ENCODE data around the gene NDST1. TPM values are rescaled to one million over a fixed set of nuclear protein-coding genes. Genes with fewer than 3 reads are reported as not detected.

NDST1 gene
- total RNA-seq, 1 donor from 2014 or later, result 423 TPM

DNA sequence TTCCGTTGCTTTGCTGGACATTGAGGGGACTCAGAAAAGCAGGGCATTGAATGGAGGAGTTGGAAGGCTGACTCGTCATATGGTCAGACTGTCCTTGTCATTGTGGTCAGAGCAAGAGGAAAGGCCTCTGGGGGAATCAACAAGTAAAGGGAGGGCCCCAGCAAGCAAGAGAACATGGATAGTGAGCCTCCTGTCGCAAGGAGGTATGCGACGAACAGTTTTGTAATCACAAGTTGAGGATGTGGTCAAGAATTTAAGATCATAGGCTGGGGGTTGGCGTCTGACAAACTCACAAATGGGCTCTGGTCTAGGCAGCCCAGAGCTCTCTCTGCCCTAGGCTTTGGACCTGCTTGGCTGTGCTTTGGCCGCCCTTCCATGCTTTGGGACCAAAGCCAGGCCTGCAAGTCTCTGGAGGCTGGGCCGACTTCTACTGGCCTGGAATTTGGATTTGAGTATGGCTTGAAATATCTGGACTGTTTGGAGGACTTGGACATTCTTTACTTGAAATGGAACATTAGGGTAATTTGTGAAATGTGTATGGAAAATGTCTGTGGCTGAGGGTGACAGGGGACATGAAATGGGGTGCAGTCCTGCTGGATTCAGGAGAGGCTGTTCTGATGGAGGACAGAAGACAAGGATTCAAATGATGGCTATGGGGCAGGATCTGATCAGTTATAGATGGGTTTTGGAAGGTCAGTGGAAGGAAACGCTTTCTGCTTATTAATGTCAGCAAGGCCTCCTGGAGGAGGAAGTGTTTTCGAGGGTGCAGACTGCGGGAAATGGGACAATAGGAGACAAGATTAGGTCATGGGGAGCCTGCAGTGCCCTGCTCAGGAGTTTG lies 19.2 kb upstream of the NDST1 start:
- DNase-seq (ENCODE audit: extremely low read depth, low read depth, low spot score), result no peak

- no peak for DNase-seq (ENCODE audit: extremely low read depth, low read depth, low spot score)
Measured at GRCh38 chr5:150489360-150490295, 18.3 kb upstream of the NDST1 start.

DNA sequence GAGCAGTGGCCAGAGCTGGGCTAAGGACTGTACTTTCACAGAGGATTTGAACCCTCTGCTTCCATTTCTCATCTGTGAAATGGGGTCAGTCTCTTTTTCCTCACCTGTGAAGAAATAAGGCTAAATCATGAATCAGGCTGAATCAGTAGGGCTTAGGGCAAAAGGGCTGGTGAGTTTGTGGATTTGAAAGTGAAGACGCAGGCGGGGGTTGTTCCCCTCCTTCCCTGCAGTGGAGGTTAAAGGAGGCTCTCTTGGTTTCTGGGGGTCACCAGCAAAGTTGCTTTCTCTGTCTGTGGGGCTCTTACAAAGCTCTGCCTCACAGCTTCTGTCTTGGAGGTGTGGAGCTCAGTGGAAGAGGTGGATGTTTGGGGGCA lies 17.6 kb upstream of the NDST1 start:
- no peak for DNase-seq (ENCODE audit: extremely low read depth, low read depth, low spot score)

- DNase-seq (ENCODE audit: extremely low read depth, low read depth, low spot score), result no peak
Measured at GRCh38 chr5:150490754-150491153, 17.2 kb upstream of the NDST1 start.

GRCh38 chr5:150491876-150492275 lies 16.1 kb upstream of the NDST1 start:
- DNase-seq (ENCODE audit: extremely low read depth, low read depth, low spot score), result no peak

DNA sequence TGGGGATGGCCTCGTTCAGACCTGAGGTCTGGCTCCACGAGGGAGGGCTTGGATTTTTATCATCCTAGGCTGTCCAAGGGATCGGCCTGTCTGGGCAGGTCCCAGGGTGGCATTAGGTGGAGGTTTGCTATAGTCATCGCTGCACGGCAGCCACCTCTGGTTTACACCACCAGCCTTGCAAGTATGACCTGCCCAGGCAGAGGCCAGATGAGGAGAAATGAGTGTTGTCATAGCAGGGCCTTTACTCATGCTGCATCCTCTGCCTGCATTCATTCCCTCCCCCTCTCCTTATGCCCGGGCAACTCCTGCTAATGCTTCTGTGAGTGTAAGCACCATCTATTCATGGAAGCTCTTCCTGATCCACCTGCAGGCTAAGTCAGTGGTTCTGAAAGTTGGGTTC lies 15.3 kb upstream of the NDST1 start:
- no peak for DNase-seq (ENCODE audit: extremely low read depth, low read depth, low spot score)

DNA sequence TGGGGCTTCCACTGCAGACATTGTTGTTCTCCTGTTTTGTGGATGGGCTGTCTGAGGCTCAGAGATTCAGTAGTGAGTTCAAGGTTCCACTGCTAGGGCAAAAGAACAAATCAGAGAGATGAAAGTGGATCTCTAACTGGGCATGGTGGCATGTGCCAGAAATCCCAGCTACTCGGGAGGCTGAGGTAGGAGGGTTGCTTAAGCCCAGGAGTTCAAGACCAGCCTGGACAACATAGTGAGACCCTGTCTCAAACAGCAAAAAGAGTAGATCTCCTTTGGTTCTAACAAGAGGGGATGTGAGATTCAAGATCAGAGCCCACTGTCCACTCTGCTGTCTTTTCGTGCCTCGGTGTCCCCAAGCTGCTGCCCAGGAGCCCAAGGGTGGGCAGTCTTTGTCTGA lies 11.8 kb upstream of the NDST1 start:
- DNase-seq (ENCODE audit: extremely low read depth, low read depth, low spot score), result no peak

DNA sequence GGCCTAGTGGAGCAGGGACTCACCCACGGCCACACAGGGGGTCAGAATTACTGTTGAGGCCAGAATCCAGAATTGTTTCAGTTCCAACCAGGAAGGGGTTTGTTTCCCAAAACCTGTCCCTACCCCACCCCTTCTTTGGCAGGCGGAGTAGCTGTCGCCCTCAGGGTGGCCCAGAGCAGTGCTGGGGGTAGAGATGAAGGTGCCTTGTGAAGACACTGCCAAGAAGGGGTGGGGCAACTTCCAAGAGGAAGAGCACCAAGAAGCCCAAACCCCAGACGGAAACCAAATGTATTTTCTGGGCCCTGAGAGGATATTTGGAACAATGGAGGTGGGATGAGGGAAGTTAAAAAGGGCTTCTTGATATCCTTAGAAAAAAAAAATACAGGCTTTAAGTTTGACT lies 11.4 kb upstream of the NDST1 start:
- DNase-seq (ENCODE audit: extremely low read depth, low read depth, low spot score), result no peak

- no peak for DNase-seq (ENCODE audit: extremely low read depth, low read depth, low spot score)
Measured at GRCh38 chr5:150497274-150497988, 10.5 kb upstream of the NDST1 start.

DNA sequence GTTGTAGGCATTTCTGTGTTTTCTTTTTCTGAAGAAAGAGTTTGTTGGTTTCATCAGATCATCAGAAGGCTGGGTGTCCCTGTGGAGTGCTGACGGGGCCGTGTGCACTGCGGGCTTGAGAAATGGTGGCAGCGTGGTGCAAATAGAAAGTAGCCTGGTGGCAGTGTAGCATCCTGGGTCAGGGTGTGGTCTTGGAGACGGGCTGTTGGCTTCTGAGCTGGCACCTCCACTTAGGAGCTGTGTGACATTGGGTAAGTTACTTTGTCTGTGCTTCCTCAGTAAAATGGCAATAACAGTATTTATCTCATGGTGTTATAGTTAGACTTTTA lies 10.0 kb upstream of the NDST1 start:
- DNase-seq (ENCODE audit: extremely low read depth, low read depth, low spot score), result no peak

DNA sequence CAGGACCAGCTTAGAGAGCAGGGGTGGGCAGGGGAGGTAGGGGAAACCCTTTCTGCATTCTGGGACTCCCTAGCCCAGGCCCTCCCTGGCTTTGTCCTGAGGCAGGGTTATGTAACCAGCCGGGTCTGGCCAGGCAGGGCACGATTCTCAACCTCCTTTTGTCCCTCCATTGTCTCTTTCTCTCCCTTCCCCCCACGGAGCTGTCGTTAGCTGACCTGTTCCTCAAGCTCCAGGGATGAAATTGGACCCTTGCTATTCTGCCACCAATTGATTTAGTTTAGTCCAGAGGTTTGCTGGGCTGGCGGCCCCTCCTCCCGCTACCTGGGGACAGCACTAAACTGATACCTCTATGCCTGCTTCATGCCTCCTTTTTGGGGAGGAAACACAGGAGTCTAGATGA lies 9.4 kb upstream of the NDST1 start:
- no peak for DNase-seq (ENCODE audit: extremely low read depth, low read depth, low spot score)

DNA sequence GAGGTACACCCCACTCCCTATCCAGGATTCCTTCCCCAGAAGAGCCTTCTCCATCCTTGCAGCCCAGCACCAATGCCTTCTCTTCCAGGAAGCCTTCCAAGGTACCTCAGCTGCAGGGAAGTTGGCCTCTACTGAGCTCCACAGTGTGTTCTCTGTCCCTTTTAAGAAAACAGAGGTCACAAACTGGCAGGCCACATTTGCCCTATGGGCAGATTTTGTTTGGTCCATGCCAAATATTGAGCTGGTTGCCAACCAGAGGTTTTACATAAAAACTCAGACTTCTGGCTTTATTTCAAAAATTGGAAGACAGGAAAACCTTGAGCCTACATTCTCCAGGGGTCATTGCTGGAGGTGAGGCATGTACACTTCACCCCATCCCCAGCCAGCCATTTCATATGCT lies 9.0 kb upstream of the NDST1 start:
- no peak for DNase-seq (ENCODE audit: extremely low read depth, low read depth, low spot score)

- no peak for DNase-seq (ENCODE audit: extremely low read depth, low read depth, low spot score)
Measured at GRCh38 chr5:150499437-150499956, 8.4 kb upstream of the NDST1 start.

- DNase-seq (ENCODE audit: extremely low read depth, low read depth, low spot score), result no peak
Measured at GRCh38 chr5:150500328-150500841, 7.5 kb upstream of the NDST1 start.

DNA sequence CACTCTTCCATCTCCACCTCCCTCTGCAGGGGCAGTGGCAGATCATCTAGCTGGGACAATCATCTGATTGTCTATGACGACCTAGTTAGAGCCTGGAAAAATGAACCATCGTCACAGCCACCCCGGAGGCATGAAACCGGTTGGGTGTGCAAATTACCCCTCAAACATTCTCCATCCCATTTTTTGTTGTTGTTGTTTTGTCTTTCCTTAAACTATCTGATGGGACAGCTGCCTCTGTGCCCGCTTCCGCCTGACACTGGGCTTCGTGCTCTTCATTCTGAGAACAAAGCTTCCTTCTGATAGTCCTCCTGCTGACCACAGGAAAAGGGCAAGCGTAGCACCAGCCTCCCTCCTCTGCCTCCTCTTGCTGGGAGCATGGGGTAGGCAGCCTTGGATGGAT lies 7.0 kb upstream of the NDST1 start:
- no peak for DNase-seq (ENCODE audit: extremely low read depth, low read depth, low spot score)

DNA sequence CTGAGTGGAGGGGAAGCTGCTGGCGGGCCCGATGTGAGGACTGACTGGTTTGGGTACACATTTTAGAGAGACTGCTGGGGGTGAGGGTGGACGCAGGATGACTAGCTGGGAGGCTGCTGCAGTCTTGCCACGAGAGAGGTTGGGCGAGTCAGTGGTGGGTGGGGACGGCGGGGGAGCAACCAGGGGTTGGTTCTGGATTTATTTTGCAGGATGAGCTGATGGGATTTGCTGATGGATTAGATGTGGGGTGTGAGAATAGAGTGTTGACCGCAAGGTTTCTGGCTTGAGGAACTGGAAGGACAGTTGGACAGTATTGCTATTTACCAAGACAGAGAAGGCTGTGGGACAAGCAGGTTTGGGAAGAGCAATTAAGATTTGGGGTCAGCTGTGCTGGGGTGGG lies 5.8 kb upstream of the NDST1 start:
- DNase-seq (ENCODE audit: extremely low read depth, low read depth, low spot score), result no peak

GRCh38 chr5:150502847-150503246 lies 5.1 kb upstream of the NDST1 start:
- DNase-seq (ENCODE audit: extremely low read depth, low read depth, low spot score), result no peak

DNA sequence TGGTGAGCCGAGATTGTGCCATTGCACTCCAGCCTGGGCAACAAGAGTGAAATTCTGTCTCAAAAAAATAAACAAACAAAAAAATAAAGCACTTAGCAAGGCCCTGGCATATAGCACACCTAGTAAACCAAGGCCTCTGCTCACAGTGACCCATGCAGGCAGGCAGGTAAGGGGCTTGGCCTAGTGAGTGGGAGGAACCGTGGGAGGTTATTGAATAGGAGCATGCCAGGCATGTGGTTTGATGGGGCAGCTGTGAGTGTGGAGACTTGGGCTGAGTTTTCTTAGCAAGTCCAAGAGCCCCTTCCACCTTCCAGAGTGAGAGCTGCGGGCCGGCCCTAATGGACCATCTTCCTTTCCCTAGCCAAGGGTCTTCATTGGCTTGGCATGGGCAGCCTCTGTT lies 4.5 kb upstream of the NDST1 start:
- DNase-seq (ENCODE audit: extremely low read depth, low read depth, low spot score), result no peak

GRCh38 chr5:150503977-150504620 lies 3.8 kb upstream of the NDST1 start:
- DNase-seq (ENCODE audit: extremely low read depth, low read depth, low spot score), result no peak

GRCh38 chr5:150505041-150505511 lies 2.9 kb upstream of the NDST1 start:
- DNase-seq (ENCODE audit: extremely low read depth, low read depth, low spot score), result no peak

All from glomerular endothelial cell (primary cell).